Neuronal stem cell (in vitro differentiated cells): ENCODE results near the gene FASTK.
A peak's percentile ranks its signal among the peaks of the same experiment; 100 is the strongest.

Source experiments
- DNase-seq: peaks from one replicate; pipeline ENCODE4 v3.0.0-alpha.2; 2013; ENCODE audit warnings: low spot score
- H2AFZ ChIP-seq: one replicate; pipeline ENCODE4 v1.6.1; 2013; ENCODE audit warnings: mild to moderate bottlenecking, low read length, inconsistent platforms
- H2AK5ac ChIP-seq: 2 replicates; pipeline ENCODE4 v1.6.1; 2013; ENCODE audit warnings: low read depth, mild to moderate bottlenecking, inconsistent platforms, low read length, moderate library complexity, mixed read lengths
- H2BK120ac ChIP-seq: 2 replicates; pipeline ENCODE4 v1.6.1; 2013; ENCODE audit warnings: low read depth, mild to moderate bottlenecking, inconsistent platforms, low read length, moderate library complexity, mixed read lengths
- H2BK12ac ChIP-seq: one replicate; pipeline ENCODE4 v1.6.1; 2013; ENCODE audit warnings: low read length, inconsistent platforms
- H2BK15ac ChIP-seq: 2 replicates; pipeline ENCODE4 v1.6.1; 2013; ENCODE audit warnings: mild to moderate bottlenecking, low read length, inconsistent platforms, mixed read lengths
- H2BK5ac ChIP-seq: one replicate; pipeline ENCODE4 v1.6.1; 2013; ENCODE audit warnings: inconsistent platforms, mild to moderate bottlenecking, low read length, moderate library complexity
- H3K14ac ChIP-seq: one replicate; pipeline ENCODE4 v1.6.1; 2013; ENCODE audit warnings: low read length, inconsistent platforms
- H3K18ac ChIP-seq: 2 replicates; pipeline ENCODE4 v1.6.1; 2013; ENCODE audit warnings: low read length, inconsistent platforms
- H3K23ac ChIP-seq: 2 replicates; pipeline ENCODE4 v1.6.1; 2013; ENCODE audit warnings: low read depth, mild to moderate bottlenecking, mixed read lengths, low read length, inconsistent platforms; ENCODE audit not compliant: poor library complexity
- H3K27ac ChIP-seq: replicated peaks from 3 replicates; pipeline ENCODE4 v1.5.1; 2013; ENCODE audit warnings: low read length, inconsistent platforms
- H3K27me3 ChIP-seq, 3 experiments: 2 replicates each; pipeline ENCODE4 v1.6.1; 2013; ENCODE audit warnings: low read length in 3 of 3, mild to moderate bottlenecking in 2 of 3, inconsistent platforms in 1 of 3, low read depth in 1 of 3, mixed read lengths in 1 of 3, moderate library complexity in 1 of 3; ENCODE audit not compliant: control insufficient read depth in 3 of 3, insufficient read depth in 3 of 3
- H3K36me3 ChIP-seq, 2 donors: replicated peaks in 1 of 2; 2 replicates each; pipeline ENCODE4 v1.6.1; 2013; ENCODE audit warnings: low read length in 2 of 2; ENCODE audit not compliant: control insufficient read depth in 2 of 2, insufficient read depth in 2 of 2
- H3K4ac ChIP-seq: 2 replicates; pipeline ENCODE4 v1.6.1; 2013; ENCODE audit warnings: inconsistent platforms, mild to moderate bottlenecking, low read length, moderate library complexity
- H3K4me1 ChIP-seq, 2 donors: 1 replicate in 1 of 2; 2 replicates in 1 of 2; pipeline ENCODE4 v1.6.1; 2013; ENCODE audit warnings: low read length in 2 of 2, low read depth in 1 of 2; ENCODE audit not compliant: control insufficient read depth in 2 of 2, insufficient read depth in 1 of 2
- H3K4me2 ChIP-seq: one replicate; pipeline ENCODE4 v1.6.1; 2013; ENCODE audit warnings: mild to moderate bottlenecking, low read length, inconsistent platforms; ENCODE audit not compliant: insufficient read depth, poor library complexity, severe bottlenecking
- H3K4me3 ChIP-seq, 2 donors: 2 replicates each; pipeline ENCODE4 v1.5.1; 2013; ENCODE audit warnings: low read length in 2 of 2, mild to moderate bottlenecking in 2 of 2, inconsistent platforms in 1 of 2, moderate library complexity in 1 of 2
- H3K79me1 ChIP-seq: one replicate; pipeline ENCODE4 v1.6.1; 2013; ENCODE audit warnings: low read depth, mild to moderate bottlenecking, inconsistent platforms, low read length, moderate library complexity
- H3K9ac ChIP-seq: one replicate; pipeline ENCODE4 v1.6.1; 2013; ENCODE audit warnings: mild to moderate bottlenecking, low read depth, low read length, inconsistent platforms; ENCODE audit not compliant: poor library complexity
- H3K9me3 ChIP-seq, 2 donors: replicated peaks in 1 of 2; 2 replicates each; pipeline versions ENCODE3 to v1.6.1; 2013; ENCODE audit warnings: low read length in 2 of 2, mild to moderate bottlenecking in 2 of 2, inconsistent platforms in 1 of 2, low read depth in 1 of 2, mixed read lengths in 1 of 2, moderate library complexity in 1 of 2; ENCODE audit not compliant: control insufficient read depth in 2 of 2, insufficient read depth in 1 of 2
- H4K8ac ChIP-seq: one replicate; pipeline ENCODE4 v1.6.1; 2013; ENCODE audit warnings: low read depth, mild to moderate bottlenecking, inconsistent platforms, low read length, moderate library complexity
- H4K91ac ChIP-seq: one replicate; pipeline ENCODE4 v1.6.1; 2013; ENCODE audit warnings: low read length, low read depth, mild to moderate bottlenecking, inconsistent platforms; ENCODE audit not compliant: poor library complexity
- WGBS, 2 donors: extraction: QIAGEN DNeasy Blood & Tissue Kit; methylation state at CpG; one replicate each; pipeline ENCODE4 v1.1.7; 2013; ENCODE audit warnings: missing lambda C conversion rate in 2 of 2, mixed read lengths in 1 of 2; ENCODE audit not compliant: insufficient read length in 2 of 2, insufficient replicate concordance in 1 of 2; ENCODE audit errors: extremely low coverage in 2 of 2; 5-methylcytosine and 5-hydroxymethylcytosine counted together

Gene FASTK

DNA sequence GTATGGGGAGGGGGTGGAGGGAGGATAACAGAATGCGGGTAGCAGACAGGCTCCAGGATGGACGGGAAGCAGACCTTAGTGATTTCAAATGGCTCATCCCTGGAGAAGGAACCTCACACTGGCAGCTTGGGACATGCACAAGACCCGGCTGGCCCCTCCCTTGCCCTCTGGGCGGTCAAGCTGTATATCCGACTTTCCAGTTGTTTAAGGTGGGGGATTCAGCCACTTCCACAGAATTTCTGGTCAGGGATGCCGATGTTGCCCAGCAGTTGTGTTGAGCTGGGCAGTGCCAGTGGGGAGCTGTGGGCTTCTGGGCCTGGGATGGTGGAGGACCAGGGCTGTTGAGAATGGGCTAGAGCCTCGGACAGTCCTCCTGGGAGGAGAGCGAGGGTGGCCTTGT lies 48.1 kb upstream of the FASTK start:
- no peak overlapping the region for H3K23ac ChIP-seq
- no peak for DNase-seq
- no peak overlapping the region for H3K14ac ChIP-seq
- H3K27me3 ChIP-seq = peaks cover 0 to 1% (median 0%) of the 10 kb centered on the region in 3 experiments
- peaks cover 12% of the 10 kb centered on the region for H3K79me1 ChIP-seq
- peaks cover 0 to 13% of the 10 kb centered on the region in 2 donors for H3K4me1 ChIP-seq
- H3K9me3 ChIP-seq = no peaks in the 10 kb centered on the region
- peaks cover 46 to 85% of the 10 kb centered on the region in 2 donors for H3K36me3 ChIP-seq
- no peak overlapping the region for H3K9ac ChIP-seq
- no peak overlapping the region for H2AFZ ChIP-seq
- peak overlapping the region; percentile 57 for H3K18ac ChIP-seq
- H2BK5ac ChIP-seq = no peak overlapping the region
- H3K4ac ChIP-seq = no peak overlapping the region
- no peak overlapping the region for H4K8ac ChIP-seq
- no peak overlapping the region for H4K91ac ChIP-seq
- H2AK5ac ChIP-seq = no peak overlapping the region
- H2BK15ac ChIP-seq = no peak overlapping the region
- no peak overlapping the region for H2BK12ac ChIP-seq
- no peak overlapping the region for H3K4me3 ChIP-seq
- no CpG with 5 or more reads among the region's 8 CpGs for WGBS, 2 donors
- no peak overlapping the region for H3K4me2 ChIP-seq
- no peak overlapping the region for H2BK120ac ChIP-seq
- no peak overlapping the region for H3K27ac ChIP-seq

DNA sequence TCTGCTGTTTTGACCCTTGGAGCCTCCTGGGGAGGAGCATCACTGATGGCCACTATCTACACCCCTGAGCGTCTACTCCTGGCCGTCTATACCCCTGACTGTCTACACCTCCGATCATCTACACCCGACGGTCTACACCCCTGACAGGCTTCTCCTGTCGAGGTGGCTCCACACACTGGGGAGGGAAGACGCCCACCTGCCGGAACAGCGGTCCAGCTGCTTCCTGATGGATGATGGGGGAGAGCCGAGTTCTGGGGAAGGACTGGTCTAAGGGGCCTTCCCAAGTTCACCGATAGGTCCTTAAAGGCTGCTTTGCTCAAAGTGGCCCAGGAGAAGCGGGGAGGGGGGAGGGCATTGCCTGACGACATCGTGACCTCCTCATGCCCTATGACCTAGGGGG lies 47.5 kb upstream of the FASTK start:
- Histone ChIP-seq H2AK5ac (no peak overlapping the region), H4K8ac (no peak overlapping the region), H3K36me3 (peaks cover 45 to 82% of the 10 kb centered on the region in 2 donors), H2BK15ac (no peak overlapping the region), H3K4me3 (no peak overlapping the region), H3K4me2 (no peak overlapping the region), H3K27ac (no peak overlapping the region), H4K91ac (no peak overlapping the region), H3K79me1 (peaks cover 16% of the 10 kb centered on the region), H2BK5ac (no peak overlapping the region), H2BK12ac (no peak overlapping the region), H3K4ac (no peak overlapping the region), H3K27me3 (peaks cover 0 to 1% (median 0%) of the 10 kb centered on the region in 3 experiments), H3K23ac (peak overlapping the region; percentile 62), H3K14ac (no peak overlapping the region), H2BK120ac (no peak overlapping the region), H2AFZ (no peak overlapping the region), H3K4me1 (peaks cover 0 to 16% of the 10 kb centered on the region in 2 donors), H3K9me3 (no peaks in the 10 kb centered on the region), H3K9ac (no peak overlapping the region), H3K18ac (no peak overlapping the region)
- no CpG with 5 or more reads among the region's 14 CpGs for whole genome bisulfite sequencing, 2 donors
- no peak for DNase-seq

DNA sequence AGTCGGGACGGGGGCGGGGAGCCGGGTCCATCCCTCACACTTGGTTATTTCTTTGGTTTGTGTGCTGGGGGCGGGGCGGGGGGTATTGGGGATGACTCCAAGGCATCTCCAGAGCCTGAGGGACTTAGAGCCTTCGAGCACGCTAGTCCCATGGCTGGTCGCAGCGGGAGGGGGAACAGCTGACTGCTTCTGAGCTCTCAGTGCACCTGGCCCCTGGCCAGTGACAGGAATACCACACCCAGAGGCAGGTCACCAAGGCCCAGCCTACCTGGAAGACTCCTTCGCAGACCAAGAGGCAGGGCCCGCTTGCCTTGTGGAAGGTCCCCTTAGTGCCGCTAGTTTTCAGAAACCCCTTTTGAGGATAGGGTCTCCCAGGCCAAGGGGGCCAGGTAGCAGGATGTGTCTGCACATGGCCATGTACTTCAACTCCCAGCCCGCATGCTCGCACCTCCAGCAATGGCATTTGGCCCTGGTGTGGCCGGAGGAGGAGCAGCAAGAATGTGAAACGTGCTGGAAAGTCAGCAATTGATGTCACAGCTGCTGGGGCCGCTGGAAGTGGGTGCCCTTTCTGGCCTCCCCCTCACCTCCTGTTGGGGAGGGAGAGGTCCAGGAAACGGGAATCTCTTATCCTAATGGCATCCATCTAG lies 46.0 kb upstream of the FASTK start:
- Histone ChIP-seq H4K8ac (no peak overlapping the region), H4K91ac (peak overlapping the region; percentile 85), H3K27ac (peak overlapping the region; percentile 92), H3K14ac (peak overlapping the region; percentile 25), H3K36me3 (peaks cover 35 to 67% of the 10 kb centered on the region in 2 donors), H3K27me3 (peaks cover 0 to 1% (median 0%) of the 10 kb centered on the region in 3 experiments), H3K4ac (no peak overlapping the region), H3K4me2 (peak overlapping the region; percentile 73), H2BK5ac (peak overlapping the region; percentile 63), H2AFZ (no peak overlapping the region), H2BK12ac (peak overlapping the region; percentile 84), H3K79me1 (peaks cover 13% of the 10 kb centered on the region), H3K9me3 (no peaks in the 10 kb centered on the region), H2BK120ac (peak overlapping the region; percentile 93), H3K4me3 (no peak overlapping the region), H3K23ac (peak overlapping the region; percentile 34), H2AK5ac (peak overlapping the region; percentile 98), H3K9ac (peak overlapping the region; percentile 84), H2BK15ac (peak overlapping the region; percentile 15), H3K4me1 (peaks cover 0 to 18% of the 10 kb centered on the region in 2 donors), H3K18ac (peak overlapping the region; percentile 97)
- no CpG with 5 or more reads among the region's 19 CpGs for WGBS, 2 donors
- DNase-seq = no peak

DNA sequence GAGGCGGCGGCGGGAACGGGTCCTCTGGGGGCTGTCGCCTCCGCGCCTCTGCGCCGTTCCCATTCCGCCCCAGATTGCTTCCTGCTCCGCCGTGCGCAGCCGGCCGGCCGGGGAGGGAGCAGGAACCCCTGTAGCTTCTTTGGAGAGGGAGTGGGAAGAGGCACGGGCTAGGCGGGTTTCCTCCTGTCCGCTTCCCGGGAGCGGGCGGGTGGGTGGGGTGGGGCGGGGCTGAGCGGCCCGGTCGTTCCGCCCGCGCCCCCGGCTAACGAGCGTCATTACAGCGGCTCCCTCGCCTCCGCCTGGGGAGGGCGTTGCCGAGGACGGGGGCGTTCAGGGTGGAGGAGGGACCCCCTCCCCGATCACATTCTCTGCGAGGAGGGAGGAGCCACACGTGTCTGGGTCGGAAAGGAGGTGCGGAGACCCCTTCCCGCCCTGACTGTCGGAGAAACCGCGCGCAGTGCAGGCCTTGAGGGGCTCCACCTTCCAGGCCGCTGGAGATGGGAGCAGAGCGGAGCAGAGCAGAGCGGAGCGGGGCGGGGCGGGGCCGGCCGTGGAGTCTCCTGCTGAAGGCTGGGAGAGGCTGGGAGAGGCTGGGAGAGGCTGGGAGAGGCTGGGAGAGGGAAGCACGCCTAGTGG lies 45.4 kb upstream of the FASTK start:
- H3K9ac ChIP-seq = peak overlapping the region; percentile 84
- DNase-seq = peak; percentile 67
- peak overlapping the region; percentile 92 for H3K27ac ChIP-seq
- peak overlapping the region; percentile 95 for H3K18ac ChIP-seq
- no peaks in the 10 kb centered on the region for H3K9me3 ChIP-seq
- H3K4me1 ChIP-seq = peaks cover 0 to 18% of the 10 kb centered on the region in 2 donors
- H2BK5ac ChIP-seq = peak overlapping the region; percentile 48
- H3K79me1 ChIP-seq = peaks cover 17% of the 10 kb centered on the region
- H3K4me2 ChIP-seq = peak overlapping the region; percentile 81
- peak overlapping the region; percentile 22 for H2BK12ac ChIP-seq
- no peak overlapping the region for H4K91ac ChIP-seq
- H2BK15ac ChIP-seq = no peak overlapping the region
- H2BK120ac ChIP-seq = peak overlapping the region; percentile 67
- H3K23ac ChIP-seq = peak overlapping the region; percentile 96
- H2AK5ac ChIP-seq = peak overlapping the region; percentile 98
- WGBS, 2 donors = no CpG with 5 or more reads among the region's 58 CpGs
- peaks cover 35 to 62% of the 10 kb centered on the region in 2 donors for H3K36me3 ChIP-seq
- H2AFZ ChIP-seq = no peak overlapping the region
- H3K14ac ChIP-seq = peak overlapping the region; percentile 56
- peaks cover 0 to 1% (median 0%) of the 10 kb centered on the region in 3 experiments for H3K27me3 ChIP-seq
- H3K4ac ChIP-seq = peak overlapping the region; percentile 61
- H4K8ac ChIP-seq = no peak overlapping the region
- peak overlapping the region in 1 of 2 donors; percentile 75 for H3K4me3 ChIP-seq
